SJSA1 (cell line): ENCODE measurements around the gene PLEKHA8. TPM values are rescaled to one million over a fixed set of nuclear protein-coding genes. Genes with fewer than 3 reads are reported as not detected.

Source experiments
- DNase-seq, 2 experiments: peaks; one replicate each; pipeline ENCODE4 v3.0.0-alpha.2; 2015 to 2020; ENCODE audit warnings: low spot score in 2 of 2, low read depth in 1 of 2
- H3K27ac ChIP-seq: fragments of 250-450 bp; sonication (Bioruptor Pico); 2 replicates; pipeline ENCODE4 v1.5.1; 2020; ENCODE audit warnings: mild to moderate bottlenecking, moderate library complexity
- H3K27me3 ChIP-seq: fragments of 250-450 bp; sonication (Bioruptor Pico); replicated peaks from 2 replicates; pipeline ENCODE4 v1.5.1; 2020; ENCODE audit warnings: mild to moderate bottlenecking, moderate library complexity
- H3K36me3 ChIP-seq: fragments of 250-450 bp; sonication (Bioruptor Pico); 2 replicates; pipeline ENCODE4 v1.5.1; 2020; ENCODE audit warnings: mild to moderate bottlenecking
- H3K4me1 ChIP-seq: fragments of 250-450 bp; sonication (Bioruptor Pico); replicated peaks from 2 replicates; pipeline ENCODE4 v1.6.1; 2021; ENCODE audit warnings: mild to moderate bottlenecking
- H3K4me3 ChIP-seq: fragments of 250-450 bp; sonication (Bioruptor Pico); 2 replicates; pipeline ENCODE4 v1.5.1; 2020; ENCODE audit warnings: mild to moderate bottlenecking
- H3K9me3 ChIP-seq: fragments of 250-450 bp; sonication (Bioruptor Pico); replicated peaks from 2 replicates; pipeline ENCODE4 v1.5.1; 2020; ENCODE audit warnings: mild to moderate bottlenecking
- total RNA-seq: library from RNA; depleted of rRNA; stranded (reverse); fragments of >200 nt; shearing (Covaris generic); gene quantifications from 2 replicates; pipeline ENCODE4 v1.2.3, GENCODE V29; 2014

Gene PLEKHA8
- total RNA-seq, 1 experiment from 2014 or later: 12.5 TPM

DNA sequence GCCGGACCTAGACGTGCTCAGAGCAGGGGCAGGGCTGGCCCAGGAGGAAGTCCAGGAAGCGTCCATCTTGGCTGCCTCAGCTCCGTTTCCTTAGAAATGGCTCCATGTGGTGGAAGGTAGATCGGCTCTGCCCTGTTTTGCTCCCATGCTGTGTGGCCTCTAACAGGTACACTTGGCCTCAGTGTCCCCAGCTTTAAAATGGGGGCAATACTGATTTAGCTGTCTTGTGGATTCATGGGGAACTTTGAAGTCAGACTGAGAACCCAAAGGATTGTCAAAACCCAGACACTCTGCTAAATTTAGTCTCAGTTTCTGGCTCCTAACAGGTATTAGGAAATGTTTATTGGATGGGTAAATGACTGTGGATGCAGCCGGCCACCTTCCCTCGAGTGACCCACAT, 122.5 kb downstream of the PLEKHA8 start:
- no peaks in the 10 kb centered on the region for H3K9me3 ChIP-seq
- peaks cover 23% of the 10 kb centered on the region for H3K4me1 ChIP-seq
- H3K27me3 ChIP-seq: no peaks in the 10 kb centered on the region
- H3K36me3 ChIP-seq: peaks cover 53% of the 10 kb centered on the region
- H3K27ac ChIP-seq: no peak overlapping the region
- no peak overlapping the region for H3K4me3 ChIP-seq
- no peak for DNase-seq

DNA sequence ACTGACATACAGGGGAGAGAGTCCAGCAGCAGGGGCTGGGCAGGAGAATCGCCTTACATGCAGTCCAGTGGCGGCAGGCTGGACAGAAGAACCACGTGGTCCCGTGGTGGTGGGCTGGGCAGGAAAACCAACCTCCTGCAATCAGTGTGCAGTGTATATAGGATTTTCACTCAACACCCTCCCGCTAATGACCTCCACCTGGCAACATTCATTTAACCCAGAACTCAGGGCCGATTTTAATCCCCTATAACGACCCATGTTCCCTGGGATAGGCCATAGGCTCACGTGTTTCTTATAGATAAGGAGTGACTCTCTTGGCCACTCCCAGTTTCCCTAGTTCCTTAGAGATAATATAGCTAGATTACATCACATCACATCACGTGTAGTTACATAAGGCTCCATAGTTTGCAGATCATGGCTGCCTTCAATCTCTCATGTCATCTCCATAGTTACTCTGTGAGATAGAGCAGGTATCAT, 125.9 kb downstream of the PLEKHA8 start:
- H3K36me3 ChIP-seq: peaks cover 54% of the 10 kb centered on the region
- no peaks in the 10 kb centered on the region for H3K9me3 ChIP-seq
- no peaks in the 10 kb centered on the region for H3K27me3 ChIP-seq
- no peak for DNase-seq
- no peaks in the 10 kb centered on the region for H3K4me1 ChIP-seq
- no peak overlapping the region for H3K27ac ChIP-seq
- no peak overlapping the region for H3K4me3 ChIP-seq

DNA sequence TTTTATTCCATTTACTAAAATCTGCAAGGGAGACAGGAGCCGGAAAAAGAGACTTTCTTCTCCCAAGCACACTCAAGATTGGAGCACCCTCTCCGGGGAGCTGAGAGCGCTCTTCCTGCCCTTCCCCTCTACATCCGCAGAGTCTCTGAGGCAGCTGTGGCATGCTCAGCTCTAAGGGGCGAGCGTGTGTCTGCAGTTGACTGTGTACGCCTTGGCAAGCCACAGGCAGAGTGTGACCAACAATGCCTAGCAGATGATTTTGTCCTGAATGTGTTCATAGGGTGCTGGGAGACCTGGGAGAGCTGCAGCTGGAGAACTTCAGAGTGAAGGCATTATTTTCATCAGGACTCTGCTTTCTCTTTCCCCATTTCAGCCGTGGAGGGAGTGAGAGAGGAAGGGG, 127.3 kb downstream of the PLEKHA8 start:
- H3K36me3 ChIP-seq: peaks cover 46% of the 10 kb centered on the region
- DNase-seq: no peak

DNA sequence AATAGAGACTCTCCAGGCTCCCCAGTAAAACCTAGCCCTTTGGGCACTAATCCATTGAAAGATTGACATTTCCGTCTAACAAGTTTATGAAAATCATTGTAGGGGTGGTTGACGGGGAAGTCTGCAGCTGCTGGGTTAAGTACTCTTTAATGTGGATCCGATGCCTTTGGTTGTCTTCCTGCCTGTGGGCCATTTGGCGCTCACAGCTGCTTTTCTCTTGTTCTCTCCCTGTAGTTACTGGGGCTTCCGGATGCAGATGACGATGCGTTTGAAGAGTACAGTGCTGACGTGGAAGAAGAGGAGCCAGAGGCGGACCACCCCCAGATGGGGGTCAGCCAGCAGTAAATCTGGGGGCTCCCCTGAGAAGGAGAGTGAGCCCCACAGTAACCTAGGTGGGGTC, 129.0 kb downstream of the PLEKHA8 start:
- no peak overlapping the region for H3K4me3 ChIP-seq
- DNase-seq: no peak
- no peaks in the 10 kb centered on the region for H3K27me3 ChIP-seq
- H3K36me3 ChIP-seq: peaks cover 36% of the 10 kb centered on the region
- peaks cover 4% of the 10 kb centered on the region for H3K4me1 ChIP-seq
- H3K27ac ChIP-seq: no peak overlapping the region
- no peaks in the 10 kb centered on the region for H3K9me3 ChIP-seq

More for the DNA sequence above, 127.3 kb downstream of the PLEKHA8 start:
- H3K27me3 ChIP-seq: no peaks in the 10 kb centered on the region
- no peak overlapping the region for H3K27ac ChIP-seq
- no peak overlapping the region for H3K4me3 ChIP-seq
- no peaks in the 10 kb centered on the region; the same call in 1 of the 2 replicates for H3K4me1 ChIP-seq
- H3K9me3 ChIP-seq: no peaks in the 10 kb centered on the region

DNA sequence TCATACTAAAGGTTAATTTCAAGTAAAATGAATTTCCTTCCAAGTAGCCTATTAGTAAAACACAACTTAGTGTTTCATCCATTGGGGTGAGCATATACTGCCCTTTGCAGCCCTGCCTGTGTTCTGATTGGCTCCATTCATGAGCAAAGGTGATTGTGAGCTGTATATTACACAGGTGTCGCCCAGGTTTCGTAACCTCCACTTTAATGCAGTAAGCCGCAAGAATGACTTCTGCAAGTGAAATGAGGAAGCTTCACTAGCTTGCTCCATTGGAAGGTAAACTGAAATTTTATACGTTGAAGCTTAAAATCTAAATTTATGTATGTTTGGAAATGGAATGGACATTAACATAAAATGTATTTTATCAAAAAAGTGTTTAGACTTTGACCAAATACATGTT, 131.0 kb downstream of the PLEKHA8 start:
- Histone ChIP-seq H3K9me3 (no peaks in the 10 kb centered on the region), H3K4me3 (no peak overlapping the region), H3K36me3 (peaks cover 22% of the 10 kb centered on the region), H3K27me3 (no peaks in the 10 kb centered on the region), H3K27ac (no peak overlapping the region), H3K4me1 (peaks cover 24% of the 10 kb centered on the region)
- no peak for DNase-seq

DNA sequence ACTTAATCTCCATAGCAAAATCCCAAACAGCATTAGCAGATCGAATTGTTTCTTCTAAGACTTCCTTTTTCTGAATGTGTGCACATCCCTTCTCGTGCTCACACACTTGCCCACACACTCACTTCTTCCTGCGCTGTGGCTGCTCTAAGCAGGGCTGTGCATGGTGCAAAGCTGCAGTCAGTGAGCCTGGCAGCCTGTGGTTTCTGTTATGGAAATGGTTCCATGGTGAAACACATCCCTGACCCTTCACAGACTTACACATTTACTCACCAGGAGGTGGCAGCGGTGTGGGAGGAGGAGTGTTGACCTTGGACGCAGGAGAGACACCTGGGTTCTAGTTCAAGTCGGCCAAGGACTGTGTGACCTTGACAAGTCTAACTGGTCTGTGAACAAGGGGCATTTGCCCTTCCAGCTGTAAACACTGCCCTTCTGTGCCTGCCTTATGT, 131.5 kb downstream of the PLEKHA8 start:
- no peaks in the 10 kb centered on the region for H3K27me3 ChIP-seq
- no peak overlapping the region for H3K27ac ChIP-seq
- H3K4me1 ChIP-seq: peaks cover 29% of the 10 kb centered on the region
- DNase-seq: no peak
- no peaks in the 10 kb centered on the region for H3K9me3 ChIP-seq
- H3K36me3 ChIP-seq: peaks cover 18% of the 10 kb centered on the region; the same call in 1 of the 2 replicates
- no peak overlapping the region for H3K4me3 ChIP-seq

DNA sequence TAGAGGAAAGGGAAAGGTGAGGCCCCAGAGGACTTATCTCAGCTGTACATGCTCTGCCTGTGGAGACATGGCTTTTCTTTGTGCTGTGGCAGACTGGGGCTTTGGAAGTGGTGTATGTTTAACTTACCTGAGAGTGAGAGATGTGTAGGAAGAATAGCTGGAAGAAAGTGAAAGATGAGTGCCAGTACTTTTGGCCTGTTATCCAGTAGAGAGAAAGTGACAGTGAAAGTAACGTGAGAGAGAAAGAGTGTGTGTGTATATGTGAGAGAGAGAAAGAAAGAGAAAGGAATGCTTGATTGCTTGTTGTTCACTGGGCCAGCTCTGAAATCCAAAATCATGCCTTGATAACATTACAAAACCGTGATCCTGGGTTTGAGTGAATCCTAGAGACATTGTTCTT, 132.1 kb downstream of the PLEKHA8 start:
- H3K9me3 ChIP-seq: no peaks in the 10 kb centered on the region
- H3K27ac ChIP-seq: no peak overlapping the region
- H3K36me3 ChIP-seq: peaks cover 13% of the 10 kb centered on the region; the same call in 1 of the 2 replicates
- H3K27me3 ChIP-seq: no peaks in the 10 kb centered on the region
- H3K4me1 ChIP-seq: peaks cover 31% of the 10 kb centered on the region
- no peak for DNase-seq
- no peak overlapping the region for H3K4me3 ChIP-seq

DNA sequence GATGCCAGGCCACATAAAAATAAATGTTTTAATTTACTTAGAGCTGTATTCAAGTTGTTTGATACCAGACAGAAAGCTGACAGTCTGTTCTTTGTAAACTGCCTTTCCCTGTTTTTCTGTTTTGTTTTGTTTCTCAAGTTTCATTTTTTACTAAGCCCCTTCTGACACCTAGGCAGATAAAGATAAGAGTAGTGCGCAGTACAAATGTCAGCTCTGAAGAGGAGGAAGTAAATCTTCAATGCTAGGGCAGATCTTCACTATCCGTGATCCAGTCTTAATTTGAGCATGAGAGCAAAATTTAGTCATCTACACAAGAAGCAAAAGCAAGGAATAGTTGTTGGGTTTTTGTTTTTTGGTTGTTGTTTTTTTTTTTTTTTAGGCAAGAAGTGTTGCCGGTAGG, 133.9 kb downstream of the PLEKHA8 start:
- no peaks in the 10 kb centered on the region for H3K9me3 ChIP-seq
- DNase-seq: no peak
- H3K4me1 ChIP-seq: peaks cover 31% of the 10 kb centered on the region

DNA sequence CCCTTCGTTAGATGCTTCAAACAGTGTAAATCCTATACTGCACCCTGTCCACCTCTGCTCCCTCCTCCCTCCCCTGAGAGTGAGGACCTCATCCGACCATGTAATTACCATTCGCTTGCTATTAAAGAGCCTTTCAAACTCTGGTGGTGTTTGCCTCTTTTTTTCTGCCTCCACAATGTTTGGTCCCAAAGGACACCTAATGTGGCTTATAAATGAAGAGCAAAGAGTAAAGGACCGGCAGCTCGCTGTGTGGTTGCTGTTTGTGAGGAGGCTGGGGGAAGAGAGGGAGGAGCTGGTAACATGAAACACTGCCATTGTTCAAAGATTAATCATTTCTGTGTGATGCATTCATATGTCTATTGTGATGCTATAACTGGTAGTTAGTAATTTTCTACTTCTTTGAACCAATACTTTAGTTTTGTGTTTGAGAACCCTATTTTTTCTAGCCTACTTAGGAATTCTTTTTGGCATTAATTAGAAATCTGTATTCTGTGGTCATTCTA, 134.5 kb downstream of the PLEKHA8 start:
- Histone ChIP-seq H3K4me1 (peaks cover 31% of the 10 kb centered on the region), H3K27ac (peak overlapping the region; percentile 91), H3K36me3 (peaks cover 10% of the 10 kb centered on the region; the same call in 1 of the 2 replicates), H3K27me3 (no peaks in the 10 kb centered on the region), H3K4me3 (peak overlapping the region; percentile 15), H3K9me3 (no peaks in the 10 kb centered on the region)
- DNase-seq: peak; percentile 60 to 79

More for the DNA sequence above, 133.9 kb downstream of the PLEKHA8 start:
- no peaks in the 10 kb centered on the region for H3K27me3 ChIP-seq
- peaks cover 10% of the 10 kb centered on the region; the same call in 1 of the 2 replicates for H3K36me3 ChIP-seq
- no peak overlapping the region for H3K27ac ChIP-seq
- H3K4me3 ChIP-seq: no peak overlapping the region

DNA sequence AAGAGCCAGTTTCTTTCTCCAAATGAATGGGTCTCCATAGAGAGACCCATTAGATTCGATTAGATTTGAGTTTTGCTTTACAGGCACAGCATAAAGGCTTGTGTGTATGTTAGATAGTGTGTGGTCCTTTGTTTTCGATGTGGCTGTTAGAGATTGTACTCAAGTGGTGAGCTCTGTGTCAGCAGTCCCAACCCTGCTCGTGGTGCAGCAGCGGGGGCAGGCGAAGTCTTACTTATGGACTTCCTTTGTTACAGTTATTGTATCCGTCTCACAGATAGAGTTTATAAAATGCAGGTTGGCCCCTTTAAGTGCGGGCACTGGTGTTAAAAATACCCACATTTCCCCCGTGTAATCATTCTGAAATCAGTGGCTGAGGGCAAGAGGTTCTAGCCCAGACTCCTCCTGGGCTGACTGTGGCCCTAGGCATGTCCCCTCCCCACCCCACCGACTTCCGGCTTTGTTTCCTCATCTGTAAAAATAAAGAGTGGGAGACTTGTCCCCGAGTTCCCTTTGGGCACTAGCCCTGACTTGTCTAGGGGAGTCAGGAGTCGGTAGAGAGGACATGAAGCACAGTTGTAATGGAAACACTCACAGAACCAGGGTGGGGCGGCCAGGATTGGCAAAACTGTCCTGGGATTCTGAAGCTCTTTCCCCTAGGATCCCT, 135.2 kb downstream of the PLEKHA8 start:
- Histone ChIP-seq H3K27me3 (no peaks in the 10 kb centered on the region), H3K36me3 (peaks cover 10% of the 10 kb centered on the region; the same call in 1 of the 2 replicates), H3K9me3 (no peaks in the 10 kb centered on the region), H3K27ac (peak overlapping the region; percentile 91), H3K4me1 (peaks cover 32% of the 10 kb centered on the region), H3K4me3 (peak overlapping the region; percentile 15)
- DNase-seq: peak; percentile 79 to 80

DNA sequence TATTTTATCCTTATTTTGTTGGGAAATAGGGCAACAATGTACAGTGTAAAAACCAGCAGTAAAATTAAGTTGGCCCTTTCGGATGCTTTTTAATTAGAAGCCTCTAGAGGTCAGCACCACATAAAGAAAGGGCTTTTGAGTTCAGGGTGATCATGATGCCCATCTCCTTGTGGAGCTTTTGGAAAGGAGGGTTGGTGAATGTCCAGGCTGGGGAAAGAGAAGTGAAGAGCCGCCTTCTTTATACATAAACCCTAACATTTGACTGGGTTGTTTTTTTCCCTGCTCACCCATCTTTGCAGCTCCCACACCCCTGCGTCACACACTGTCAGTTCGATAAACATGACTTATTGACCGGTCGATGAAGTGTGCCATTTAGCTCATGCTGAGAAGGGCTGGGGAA, 136.4 kb downstream of the PLEKHA8 start:
- Histone ChIP-seq H3K9me3 (no peaks in the 10 kb centered on the region), H3K27me3 (no peaks in the 10 kb centered on the region), H3K36me3 (no peaks in the 10 kb centered on the region), H3K4me1 (peaks cover 44% of the 10 kb centered on the region), H3K27ac (peak overlapping the region; percentile 91), H3K4me3 (no peak overlapping the region)
- DNase-seq: peak in 1 of 2 experiments; percentile 73

DNA sequence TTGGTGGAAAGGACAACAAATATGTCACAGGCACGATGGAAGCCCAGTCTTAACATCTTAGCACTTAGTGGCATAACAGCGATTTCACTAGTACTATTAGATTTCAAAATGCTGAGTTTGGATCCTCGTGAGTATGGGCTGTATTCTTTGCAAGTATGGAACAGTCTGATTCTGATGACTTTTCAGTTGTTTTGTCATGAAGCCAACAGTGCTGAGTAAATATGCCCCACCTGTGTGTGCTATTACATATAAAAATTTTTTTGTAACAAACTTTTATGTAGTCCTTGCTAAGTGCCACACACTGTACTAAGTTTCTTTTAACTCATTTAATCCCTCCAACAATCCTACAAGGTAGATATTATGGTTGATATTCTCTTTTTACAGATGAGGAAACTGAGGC, 137.4 kb downstream of the PLEKHA8 start:
- no peak for DNase-seq
- Histone ChIP-seq H3K27me3 (no peaks in the 10 kb centered on the region), H3K36me3 (no peaks in the 10 kb centered on the region), H3K4me3 (no peak overlapping the region), H3K27ac (no peak overlapping the region), H3K4me1 (peaks cover 54% of the 10 kb centered on the region), H3K9me3 (no peaks in the 10 kb centered on the region)

DNA sequence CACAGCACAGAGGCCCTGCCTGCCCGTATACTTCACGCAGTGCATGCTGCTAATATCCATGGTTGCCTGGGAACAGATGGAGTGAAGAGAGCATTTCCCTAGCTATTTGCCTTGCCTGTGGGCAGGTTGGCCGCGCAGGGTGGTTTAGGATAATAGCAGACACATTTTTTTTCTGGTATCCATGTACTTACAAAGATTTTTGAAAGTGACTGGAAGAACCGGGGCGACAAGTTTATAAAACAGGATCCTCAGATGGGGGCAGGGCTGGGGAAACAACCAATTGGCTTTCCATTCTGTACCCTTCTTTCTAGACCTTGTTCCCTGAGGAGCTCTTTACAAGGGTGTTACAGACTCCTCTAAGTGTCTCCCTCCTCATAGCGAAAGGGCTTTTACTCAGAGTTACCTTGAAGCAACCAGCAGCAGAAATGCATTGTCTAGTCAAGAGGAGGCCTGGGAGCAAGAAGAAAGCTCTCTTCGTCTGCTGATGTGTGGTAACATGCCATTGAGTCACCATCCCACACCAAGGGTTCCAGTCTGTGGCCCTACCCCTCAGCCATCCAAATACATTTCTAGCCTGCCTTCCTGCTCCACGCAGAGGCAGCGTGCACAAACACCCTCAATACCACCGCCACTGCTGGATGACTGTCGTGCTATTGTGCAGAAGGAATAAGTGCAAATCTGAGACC, 138.1 kb downstream of the PLEKHA8 start:
- Histone ChIP-seq H3K4me1 (peaks cover 61% of the 10 kb centered on the region), H3K36me3 (no peaks in the 10 kb centered on the region), H3K9me3 (no peaks in the 10 kb centered on the region), H3K27ac (no peak overlapping the region), H3K4me3 (no peak overlapping the region), H3K27me3 (no peaks in the 10 kb centered on the region)
- DNase-seq: no peak

DNA sequence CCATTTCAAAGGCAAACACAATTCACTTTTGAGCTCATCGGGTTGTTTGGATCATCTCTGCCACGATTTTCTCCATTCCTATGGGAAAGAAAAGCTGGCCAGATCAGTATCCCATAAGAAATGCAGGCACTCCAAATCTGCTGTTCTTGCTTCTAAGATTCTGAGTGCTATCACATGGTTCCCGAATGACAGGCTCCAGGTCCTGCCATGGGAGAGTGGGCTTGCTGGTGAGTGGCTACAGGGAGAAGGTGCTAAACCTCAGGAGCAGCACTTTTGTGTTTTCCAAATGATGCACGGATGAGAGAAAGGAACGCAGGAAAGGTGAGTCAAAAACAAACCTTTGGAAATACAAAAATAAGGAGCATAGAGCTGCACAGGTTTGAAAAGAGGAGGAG, 138.6 kb downstream of the PLEKHA8 start:
- Histone ChIP-seq H3K4me3 (no peak overlapping the region), H3K27ac (no peak overlapping the region), H3K4me1 (peaks cover 66% of the 10 kb centered on the region), H3K36me3 (no peaks in the 10 kb centered on the region), H3K27me3 (no peaks in the 10 kb centered on the region), H3K9me3 (no peaks in the 10 kb centered on the region)
- no peak for DNase-seq
